ENCODE data around the gene HSF5. TPM values are rescaled to one million over a fixed set of nuclear protein-coding genes. Genes with fewer than 3 reads are reported as not detected.
"Not testable (repeated sequence)": the region's sequence is repeated elsewhere in the genome, so short reads cannot be mapped to it uniquely, and the experiment has no call there.

Gene HSF5
- total RNA-seq, 1 donor from 2014 or later: 0.42 TPM

GRCh38 chr17:58508341-58509067 is 20.3 kb upstream of the HSF5 start:
- H3K27me3 ChIP-seq (ENCODE audit: control insufficient read depth, insufficient read depth, low read length): no peaks in the 10 kb centered on the region
- no peak for DNase-seq (ENCODE audit: low read depth)
- H3K36me3 ChIP-seq (ENCODE audit: control insufficient read depth, insufficient read depth, low read length): peaks cover 6% of the 10 kb centered on the region
- H3K4me3 ChIP-seq (ENCODE audit: low read depth, low read length): no peak overlapping the region
- no peak for TF ChIP-seq CTCF (IDR thresholded peaks at IDR 0.05; ENCODE audit: insufficient read depth, low read length, poor library complexity, severe bottlenecking)

DNA sequence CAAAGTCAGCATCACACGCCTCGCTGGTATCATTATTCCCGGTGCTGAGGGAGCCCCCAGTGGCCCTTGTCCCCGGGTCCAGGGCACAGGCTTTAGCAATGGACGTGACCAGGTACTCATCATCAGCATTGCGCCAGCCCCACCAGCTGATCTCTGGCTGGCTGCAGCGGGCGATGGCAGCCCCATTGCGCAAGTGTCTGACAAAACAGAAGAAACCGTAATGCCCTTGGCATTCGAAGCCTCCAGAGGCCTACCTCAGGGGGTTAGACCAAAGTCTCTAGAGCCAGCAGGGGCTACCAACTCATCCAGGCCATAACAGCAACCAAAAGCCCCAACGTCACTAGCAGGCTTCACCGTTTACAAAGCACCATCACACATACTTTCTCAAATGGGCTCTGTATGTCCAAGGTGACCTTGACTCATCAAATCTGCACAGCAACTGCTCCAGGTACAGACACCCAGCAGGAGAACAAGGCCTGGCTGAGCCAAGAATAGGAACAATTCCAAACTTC is 19.0 kb upstream of the HSF5 start:
- no peak for TF ChIP-seq CTCF (IDR thresholded peaks at IDR 0.05; ENCODE audit: insufficient read depth, low read length, poor library complexity, severe bottlenecking)
- H3K4me3 ChIP-seq (ENCODE audit: low read depth, low read length): no peak overlapping the region
- DNase-seq (ENCODE audit: low read depth): no peak
- H3K36me3 ChIP-seq (ENCODE audit: control insufficient read depth, insufficient read depth, low read length): peaks cover 6% of the 10 kb centered on the region
- no peaks in the 10 kb centered on the region for H3K27me3 ChIP-seq (ENCODE audit: control insufficient read depth, insufficient read depth, low read length)

GRCh38 chr17:58506354-58507080 is 18.3 kb upstream of the HSF5 start:
- Histone ChIP-seq H3K36me3 (ENCODE audit: control insufficient read depth, insufficient read depth, low read length) (peaks cover 6% of the 10 kb centered on the region), H3K4me3 (ENCODE audit: low read depth, low read length) (no peak overlapping the region), H3K27me3 (ENCODE audit: control insufficient read depth, insufficient read depth, low read length) (no peaks in the 10 kb centered on the region)
- DNase-seq (ENCODE audit: low read depth): no peak
- TF ChIP-seq CTCF (IDR thresholded peaks at IDR 0.05; ENCODE audit: insufficient read depth, low read length, poor library complexity, severe bottlenecking): no peak

DNA sequence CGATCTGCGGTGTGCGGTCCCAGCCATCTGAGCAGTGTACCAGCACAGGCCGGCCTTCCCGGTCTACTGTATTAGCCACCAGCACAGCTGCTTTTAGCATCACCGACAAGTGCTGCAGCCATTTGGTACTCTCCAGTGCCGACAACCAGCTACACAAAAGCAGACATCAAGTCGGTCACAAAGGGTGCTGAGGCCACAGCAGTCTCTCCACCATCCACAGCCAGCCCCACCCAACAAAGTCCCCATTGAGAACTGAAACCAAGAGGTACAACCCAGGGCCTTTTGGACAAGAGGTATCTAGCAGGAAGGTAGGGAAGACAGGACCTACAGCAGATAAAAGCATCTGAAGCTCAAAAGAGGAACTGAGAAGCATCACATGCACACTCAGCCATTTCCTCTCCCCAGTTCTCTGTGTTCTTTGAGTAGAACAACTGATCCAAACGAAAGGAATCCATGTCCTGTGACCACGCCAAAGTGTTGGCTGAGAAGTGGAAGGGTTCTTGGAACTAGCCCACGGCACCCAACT is 16.7 kb upstream of the HSF5 start:
- peaks cover 3% of the 10 kb centered on the region for H3K36me3 ChIP-seq (ENCODE audit: control insufficient read depth, insufficient read depth, low read length)
- TF ChIP-seq CTCF (IDR thresholded peaks at IDR 0.05; ENCODE audit: insufficient read depth, low read length, poor library complexity, severe bottlenecking): no peak

DNA sequence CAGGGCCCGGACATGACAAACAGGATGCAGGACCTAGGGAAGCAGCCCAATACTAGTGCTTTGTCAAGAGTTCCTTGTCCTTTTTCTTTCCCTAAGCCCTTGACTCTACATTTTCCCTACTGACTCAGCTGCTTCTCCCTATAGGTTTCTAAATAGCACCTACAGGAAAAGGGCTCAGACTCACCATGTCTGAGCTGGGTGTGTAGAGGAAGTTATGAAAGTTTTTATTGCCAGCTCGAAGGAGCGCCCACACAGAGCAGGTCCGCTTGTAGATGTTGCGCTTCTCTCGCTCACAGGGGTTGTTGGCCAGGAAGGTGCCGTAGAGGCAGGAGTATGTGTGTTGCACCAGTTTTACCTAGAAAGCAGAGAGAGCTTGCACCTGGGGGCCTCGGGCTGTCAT is 15.7 kb upstream of the HSF5 start:
- no peaks in the 10 kb centered on the region for H3K27me3 ChIP-seq (ENCODE audit: control insufficient read depth, insufficient read depth, low read length)
- no peak for DNase-seq (ENCODE audit: low read depth)
- H3K4me3 ChIP-seq (ENCODE audit: low read depth, low read length): no peak overlapping the region
- no peak for TF ChIP-seq CTCF (IDR thresholded peaks at IDR 0.05; ENCODE audit: insufficient read depth, low read length, poor library complexity, severe bottlenecking)
- peaks cover 3% of the 10 kb centered on the region for H3K36me3 ChIP-seq (ENCODE audit: control insufficient read depth, insufficient read depth, low read length)

More for the DNA sequence above, 16.7 kb upstream of the HSF5 start:
- no peak for DNase-seq (ENCODE audit: low read depth)
- Histone ChIP-seq H3K4me3 (ENCODE audit: low read depth, low read length) (no peak overlapping the region), H3K27me3 (ENCODE audit: control insufficient read depth, insufficient read depth, low read length) (no peaks in the 10 kb centered on the region)

- not testable (repeated sequence) for DNase-seq (ENCODE audit: low read depth); H3K36me3 ChIP-seq (ENCODE audit: control insufficient read depth, insufficient read depth, low read length); H3K4me3 ChIP-seq (ENCODE audit: low read depth, low read length); H3K27me3 ChIP-seq (ENCODE audit: control insufficient read depth, insufficient read depth, low read length)
Observed at GRCh38 chr17:58503134-58503533, 14.9 kb upstream of the HSF5 start.

All from kidney epithelial cell (primary cell).